RWPE2 (cell line): ENCODE results near the gene LIPT2.
A peak's percentile ranks its signal among the peaks of the same experiment; 100 is the strongest.

Source experiments
- ATAC-seq: fragments of 200-7000 bp; cut with Tn5 transposase; 3 replicates; pipeline ENCODE4 v1.9.1; 2021; ENCODE audit warnings: low read depth
- DNase-seq: peaks from one replicate; pipeline ENCODE4 v3.0.0-alpha.2; 2020; ENCODE audit warnings: low spot score
- H3K27ac ChIP-seq: fragments of 450-650 bp; 2 replicates; pipeline ENCODE4 v1.5.1; 2017; ENCODE audit warnings: mild to moderate bottlenecking; ENCODE audit not compliant: poor library complexity, severe bottlenecking
- H3K27me3 ChIP-seq: fragments of 250-450 bp; sonication (Bioruptor Pico); 2 replicates; pipeline ENCODE4 v1.5.1; 2021; ENCODE audit warnings: mild to moderate bottlenecking, moderate library complexity; ENCODE audit not compliant: insufficient read depth, poor library complexity, severe bottlenecking
- H3K36me3 ChIP-seq: fragments of 250-450 bp; sonication (Bioruptor Pico); 2 replicates; pipeline ENCODE4 v1.5.1; 2020; ENCODE audit warnings: low read depth, mild to moderate bottlenecking, moderate library complexity
- H3K4me1 ChIP-seq: fragments of 250-450 bp; sonication (Bioruptor Pico); 2 replicates; pipeline ENCODE4 v1.5.1; 2021; ENCODE audit warnings: mild to moderate bottlenecking, moderate library complexity; ENCODE audit not compliant: insufficient read depth, poor library complexity, severe bottlenecking
- H3K4me3 ChIP-seq: fragments of 250-450 bp; sonication (Bioruptor Pico); 2 replicates; pipeline ENCODE4 v1.5.1; 2021; ENCODE audit warnings: mild to moderate bottlenecking, moderate library complexity; ENCODE audit not compliant: severe bottlenecking
- H3K9me3 ChIP-seq: fragments of 250-450 bp; sonication (Bioruptor Pico); 2 replicates; pipeline ENCODE4 v1.5.1; 2021; ENCODE audit warnings: mild to moderate bottlenecking, moderate library complexity; ENCODE audit not compliant: severe bottlenecking
- TF ChIP-seq, protein P1 (sequence below): fragments of 450-650 bp; IDR thresholded peaks from one replicate; pipeline ENCODE4 v1.5.1; 2017; ENCODE audit warnings: mild to moderate bottlenecking, moderate library complexity; ENCODE audit not compliant: poor library complexity, severe bottlenecking

LIPT2 gene

GRCh38 chr11:74468058-74468457, 25.5 kb downstream of the LIPT2 start:
- DNase-seq (no peak), ATAC-seq (no peak)
- no peak overlapping the region for H3K4me3 ChIP-seq
- TF ChIP-seq, protein P1, sequence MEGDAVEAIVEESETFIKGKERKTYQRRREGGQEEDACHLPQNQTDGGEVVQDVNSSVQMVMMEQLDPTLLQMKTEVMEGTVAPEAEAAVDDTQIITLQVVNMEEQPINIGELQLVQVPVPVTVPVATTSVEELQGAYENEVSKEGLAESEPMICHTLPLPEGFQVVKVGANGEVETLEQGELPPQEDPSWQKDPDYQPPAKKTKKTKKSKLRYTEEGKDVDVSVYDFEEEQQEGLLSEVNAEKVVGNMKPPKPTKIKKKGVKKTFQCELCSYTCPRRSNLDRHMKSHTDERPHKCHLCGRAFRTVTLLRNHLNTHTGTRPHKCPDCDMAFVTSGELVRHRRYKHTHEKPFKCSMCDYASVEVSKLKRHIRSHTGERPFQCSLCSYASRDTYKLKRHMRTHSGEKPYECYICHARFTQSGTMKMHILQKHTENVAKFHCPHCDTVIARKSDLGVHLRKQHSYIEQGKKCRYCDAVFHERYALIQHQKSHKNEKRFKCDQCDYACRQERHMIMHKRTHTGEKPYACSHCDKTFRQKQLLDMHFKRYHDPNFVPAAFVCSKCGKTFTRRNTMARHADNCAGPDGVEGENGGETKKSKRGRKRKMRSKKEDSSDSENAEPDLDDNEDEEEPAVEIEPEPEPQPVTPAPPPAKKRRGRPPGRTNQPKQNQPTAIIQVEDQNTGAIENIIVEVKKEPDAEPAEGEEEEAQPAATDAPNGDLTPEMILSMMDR: no peak
- H3K27ac ChIP-seq: no peak overlapping the region
- H3K27me3 ChIP-seq: no peaks in the 10 kb centered on the region
- no peaks in the 10 kb centered on the region for H3K4me1 ChIP-seq
- H3K36me3 ChIP-seq: no peaks in the 10 kb centered on the region
- no peaks in the 10 kb centered on the region for H3K9me3 ChIP-seq

- Histone ChIP-seq H3K27me3 (no peaks in the 10 kb centered on the region), H3K4me1 (no peaks in the 10 kb centered on the region), H3K4me3 (peak within 1 kb of the TSS; percentile 9), H3K36me3 (no peaks in the 10 kb centered on the region), H3K9me3 (no peaks in the 10 kb centered on the region), H3K27ac (no peak within 1 kb of the TSS)
- ATAC-seq: no peak
- TF ChIP-seq, protein P1: no peak
- no peak for DNase-seq
Measured at GRCh38 chr11:74466916-74467885, 26.3 kb downstream of the LIPT2 start, which contains the start of gene KCNE3. Gene KCNE3, minus strand, starts transcription at chr11:74467549. Its CDS starts 9,986 bp downstream, at chr11:74457563.

- Histone ChIP-seq H3K9me3 (no peaks in the 10 kb centered on the region), H3K4me1 (no peaks in the 10 kb centered on the region), H3K27me3 (no peaks in the 10 kb centered on the region), H3K27ac (no peak overlapping the region), H3K36me3 (no peaks in the 10 kb centered on the region), H3K4me3 (no peak overlapping the region)
- DNase-seq: no peak
- TF ChIP-seq, protein P1: no peak
- ATAC-seq: peak; percentile 58
Measured at GRCh38 chr11:74465291-74465708, 28.2 kb downstream of the LIPT2 start.

DNA sequence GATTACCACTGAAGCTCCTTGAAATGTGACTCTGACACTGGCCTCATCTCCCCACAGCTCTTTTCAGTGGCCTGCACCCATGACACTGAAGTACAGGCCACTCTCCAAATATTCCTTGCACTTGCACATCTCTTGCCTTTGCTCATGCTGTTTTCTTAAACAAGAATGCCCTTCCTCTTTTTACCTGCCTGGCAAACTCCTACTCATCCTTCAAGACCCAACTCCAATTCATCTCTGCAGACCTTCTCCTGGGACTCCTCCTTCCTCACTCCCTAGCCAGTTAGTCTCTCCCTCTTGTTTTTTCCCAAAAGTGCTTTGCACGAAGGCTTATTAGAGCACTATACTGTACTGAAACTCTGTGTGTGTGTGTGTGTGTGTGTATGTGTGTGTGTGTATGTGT, 28.8 kb downstream of the LIPT2 start:
- no peaks in the 10 kb centered on the region for H3K9me3 ChIP-seq
- no peak overlapping the region for H3K27ac ChIP-seq
- TF ChIP-seq, protein P1: no peak
- H3K27me3 ChIP-seq: no peaks in the 10 kb centered on the region
- no peak for ATAC-seq
- H3K4me1 ChIP-seq: no peaks in the 10 kb centered on the region
- no peak overlapping the region for H3K4me3 ChIP-seq
- no peaks in the 10 kb centered on the region for H3K36me3 ChIP-seq
- no peak for DNase-seq

- ATAC-seq: no peak
- H3K4me1 ChIP-seq: no peaks in the 10 kb centered on the region
- no peak overlapping the region for H3K27ac ChIP-seq
- H3K9me3 ChIP-seq: no peaks in the 10 kb centered on the region
- TF ChIP-seq, protein P1: no peak
- H3K36me3 ChIP-seq: no peaks in the 10 kb centered on the region
- H3K27me3 ChIP-seq: no peaks in the 10 kb centered on the region
- H3K4me3 ChIP-seq: no peak overlapping the region
- no peak for DNase-seq
Measured at GRCh38 chr11:74463216-74463615, 30.3 kb downstream of the LIPT2 start.
